Neuronal stem cell (in vitro differentiated cells): ENCODE data around the gene PBX4.

Source experiments
- DNase-seq: peaks from one replicate; pipeline ENCODE4 v3.0.0-alpha.2; 2013; ENCODE audit warnings: low spot score
- H2AFZ ChIP-seq: one replicate; pipeline ENCODE4 v1.6.1; 2013; ENCODE audit warnings: mild to moderate bottlenecking, low read length, inconsistent platforms
- H2AK5ac ChIP-seq: 2 replicates; pipeline ENCODE4 v1.6.1; 2013; ENCODE audit warnings: low read depth, mild to moderate bottlenecking, inconsistent platforms, low read length, moderate library complexity, mixed read lengths
- H2BK120ac ChIP-seq: 2 replicates; pipeline ENCODE4 v1.6.1; 2013; ENCODE audit warnings: low read depth, mild to moderate bottlenecking, inconsistent platforms, low read length, moderate library complexity, mixed read lengths
- H2BK12ac ChIP-seq: one replicate; pipeline ENCODE4 v1.6.1; 2013; ENCODE audit warnings: low read length, inconsistent platforms
- H2BK15ac ChIP-seq: 2 replicates; pipeline ENCODE4 v1.6.1; 2013; ENCODE audit warnings: mild to moderate bottlenecking, low read length, inconsistent platforms, mixed read lengths
- H2BK5ac ChIP-seq: one replicate; pipeline ENCODE4 v1.6.1; 2013; ENCODE audit warnings: inconsistent platforms, mild to moderate bottlenecking, low read length, moderate library complexity
- H3K14ac ChIP-seq: one replicate; pipeline ENCODE4 v1.6.1; 2013; ENCODE audit warnings: low read length, inconsistent platforms
- H3K18ac ChIP-seq: 2 replicates; pipeline ENCODE4 v1.6.1; 2013; ENCODE audit warnings: low read length, inconsistent platforms
- H3K23ac ChIP-seq: 2 replicates; pipeline ENCODE4 v1.6.1; 2013; ENCODE audit warnings: low read depth, mild to moderate bottlenecking, mixed read lengths, low read length, inconsistent platforms; ENCODE audit not compliant: poor library complexity
- H3K27ac ChIP-seq: replicated peaks from 3 replicates; pipeline ENCODE4 v1.5.1; 2013; ENCODE audit warnings: low read length, inconsistent platforms
- H3K27me3 ChIP-seq, 3 experiments: 2 replicates each; pipeline ENCODE4 v1.6.1; 2013; ENCODE audit warnings: low read length in 3 of 3, mild to moderate bottlenecking in 2 of 3, inconsistent platforms in 1 of 3, low read depth in 1 of 3, mixed read lengths in 1 of 3, moderate library complexity in 1 of 3; ENCODE audit not compliant: control insufficient read depth in 3 of 3, insufficient read depth in 3 of 3
- H3K36me3 ChIP-seq, 2 donors: replicated peaks in 1 of 2; 2 replicates each; pipeline ENCODE4 v1.6.1; 2013; ENCODE audit warnings: low read length in 2 of 2; ENCODE audit not compliant: control insufficient read depth in 2 of 2, insufficient read depth in 2 of 2
- H3K4ac ChIP-seq: 2 replicates; pipeline ENCODE4 v1.6.1; 2013; ENCODE audit warnings: inconsistent platforms, mild to moderate bottlenecking, low read length, moderate library complexity
- H3K4me1 ChIP-seq, 2 donors: 1 replicate in 1 of 2; 2 replicates in 1 of 2; pipeline ENCODE4 v1.6.1; 2013; ENCODE audit warnings: low read length in 2 of 2, low read depth in 1 of 2; ENCODE audit not compliant: control insufficient read depth in 2 of 2, insufficient read depth in 1 of 2
- H3K4me2 ChIP-seq: one replicate; pipeline ENCODE4 v1.6.1; 2013; ENCODE audit warnings: mild to moderate bottlenecking, low read length, inconsistent platforms; ENCODE audit not compliant: insufficient read depth, poor library complexity, severe bottlenecking
- H3K4me3 ChIP-seq, 2 donors: 2 replicates each; pipeline ENCODE4 v1.5.1; 2013; ENCODE audit warnings: low read length in 2 of 2, mild to moderate bottlenecking in 2 of 2, inconsistent platforms in 1 of 2, moderate library complexity in 1 of 2
- H3K79me1 ChIP-seq: one replicate; pipeline ENCODE4 v1.6.1; 2013; ENCODE audit warnings: low read depth, mild to moderate bottlenecking, inconsistent platforms, low read length, moderate library complexity
- H3K9ac ChIP-seq: one replicate; pipeline ENCODE4 v1.6.1; 2013; ENCODE audit warnings: mild to moderate bottlenecking, low read depth, low read length, inconsistent platforms; ENCODE audit not compliant: poor library complexity
- H3K9me3 ChIP-seq, 2 donors: replicated peaks in 1 of 2; 2 replicates each; pipeline versions ENCODE3 to v1.6.1; 2013; ENCODE audit warnings: low read length in 2 of 2, mild to moderate bottlenecking in 2 of 2, inconsistent platforms in 1 of 2, low read depth in 1 of 2, mixed read lengths in 1 of 2, moderate library complexity in 1 of 2; ENCODE audit not compliant: control insufficient read depth in 2 of 2, insufficient read depth in 1 of 2
- H4K8ac ChIP-seq: one replicate; pipeline ENCODE4 v1.6.1; 2013; ENCODE audit warnings: low read depth, mild to moderate bottlenecking, inconsistent platforms, low read length, moderate library complexity
- H4K91ac ChIP-seq: one replicate; pipeline ENCODE4 v1.6.1; 2013; ENCODE audit warnings: low read length, low read depth, mild to moderate bottlenecking, inconsistent platforms; ENCODE audit not compliant: poor library complexity
- WGBS, 2 donors: extraction: QIAGEN DNeasy Blood & Tissue Kit; methylation state at CpG; one replicate each; pipeline ENCODE4 v1.1.7; 2013; ENCODE audit warnings: missing lambda C conversion rate in 2 of 2, mixed read lengths in 1 of 2; ENCODE audit not compliant: insufficient read length in 2 of 2, insufficient replicate concordance in 1 of 2; ENCODE audit errors: extremely low coverage in 2 of 2; 5-methylcytosine and 5-hydroxymethylcytosine counted together

PBX4 gene

GRCh38 chr19:19546751-19547162 lies 71.7 kb downstream of the PBX4 start:
- Histone ChIP-seq H3K9ac (peak overlapping the region; percentile 77), H3K14ac (no peak overlapping the region), H3K36me3 (no peaks in the 10 kb centered on the region), H3K9me3 (no peaks in the 10 kb centered on the region), H2AK5ac (peak overlapping the region; percentile 84), H2BK15ac (no peak overlapping the region), H3K4ac (no peak overlapping the region), H3K79me1 (no peaks in the 10 kb centered on the region), H3K4me2 (no peak overlapping the region), H2BK120ac (peak overlapping the region; percentile 31), H4K8ac (no peak overlapping the region), H2BK12ac (no peak overlapping the region), H3K4me1 (peaks cover 0 to 2% of the 10 kb centered on the region in 2 donors), H2AFZ (no peak overlapping the region), H2BK5ac (peak overlapping the region; percentile 53), H3K27me3 (no peaks in the 10 kb centered on the region), H4K91ac (no peak overlapping the region), H3K27ac (no peak overlapping the region), H3K18ac (peak overlapping the region; percentile 80), H3K23ac (peak overlapping the region; percentile 65), H3K4me3 (no peak overlapping the region)
- DNase-seq = no peak
- WGBS, 2 donors = no CpG with 5 or more reads among the region's 19 CpGs

- H3K27ac ChIP-seq = no peak overlapping the region
- no peak for DNase-seq
- H2AK5ac ChIP-seq = no peak overlapping the region
- WGBS, 2 donors = no CpG with 5 or more reads among the region's 23 CpGs
- no peak overlapping the region for H3K18ac ChIP-seq
- H3K9me3 ChIP-seq = no peaks in the 10 kb centered on the region
- H3K23ac ChIP-seq = no peak overlapping the region
- H3K4me1 ChIP-seq = peaks cover 0 to 2% of the 10 kb centered on the region in 2 donors
- H3K14ac ChIP-seq = no peak overlapping the region
- H3K36me3 ChIP-seq = no peaks in the 10 kb centered on the region
- no peak overlapping the region for H4K91ac ChIP-seq
- H2BK15ac ChIP-seq = no peak overlapping the region
- H3K27me3 ChIP-seq = peaks cover 0 to 7% (median 0%) of the 10 kb centered on the region in 3 experiments
- H2AFZ ChIP-seq = no peak overlapping the region
- no peak overlapping the region for H2BK120ac ChIP-seq
- no peaks in the 10 kb centered on the region for H3K79me1 ChIP-seq
- no peak overlapping the region for H2BK12ac ChIP-seq
- H4K8ac ChIP-seq = no peak overlapping the region
- no peak overlapping the region for H3K4me2 ChIP-seq
- no peak overlapping the region for H3K9ac ChIP-seq
- H2BK5ac ChIP-seq = no peak overlapping the region
- no peak overlapping the region for H3K4ac ChIP-seq
- H3K4me3 ChIP-seq = no peak overlapping the region
Measured at GRCh38 chr19:19545707-19546106, 72.8 kb downstream of the PBX4 start.

DNA sequence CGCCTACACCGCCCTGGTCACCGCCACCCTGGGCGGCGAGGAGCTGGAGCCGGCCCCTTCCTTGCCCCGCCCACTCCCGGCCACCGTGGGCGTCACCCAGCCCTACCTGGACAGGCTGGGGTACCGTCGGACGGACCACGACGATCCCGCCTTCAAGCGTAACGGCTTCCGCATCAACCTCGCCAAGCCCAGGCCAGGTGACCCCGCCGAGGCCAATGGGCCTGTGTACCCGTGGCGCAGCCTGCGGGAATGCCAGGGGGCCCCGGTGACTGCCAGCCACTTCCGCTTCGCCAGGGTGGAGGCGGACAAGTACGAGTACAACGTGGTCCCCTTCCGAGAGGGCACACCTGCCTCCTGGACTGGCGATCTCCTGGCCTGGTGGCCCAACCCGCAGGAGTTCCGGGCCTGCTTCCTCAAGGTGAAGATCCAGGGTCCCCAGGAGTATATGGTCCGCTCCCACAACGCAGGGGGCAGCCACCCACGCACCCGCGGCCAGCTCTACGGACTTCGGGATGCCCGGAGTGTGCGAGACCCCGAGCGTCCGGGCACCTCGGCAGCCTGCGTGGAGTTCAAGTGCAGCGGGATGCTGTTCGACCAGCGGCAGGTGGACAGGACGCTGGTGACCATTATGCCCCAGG lies 73.4 kb downstream of the PBX4 start:
- Histone ChIP-seq H2BK120ac (no peak overlapping the region), H3K36me3 (no peaks in the 10 kb centered on the region), H3K14ac (no peak overlapping the region), H3K79me1 (no peaks in the 10 kb centered on the region), H3K23ac (peak overlapping the region; percentile 80), H2AFZ (no peak overlapping the region), H2BK12ac (peak overlapping the region; percentile 58), H4K91ac (no peak overlapping the region), H2BK5ac (peak overlapping the region; percentile 5), H2AK5ac (peak overlapping the region; percentile 74), H3K18ac (no peak overlapping the region), H3K27ac (no peak overlapping the region), H2BK15ac (no peak overlapping the region), H3K4me2 (no peak overlapping the region), H3K4ac (no peak overlapping the region), H3K27me3 (peaks cover 0 to 11% (median 0%) of the 10 kb centered on the region in 3 experiments), H3K9ac (no peak overlapping the region), H3K4me1 (peaks cover 0 to 2% of the 10 kb centered on the region in 2 donors), H4K8ac (no peak overlapping the region), H3K4me3 (no peak overlapping the region), H3K9me3 (no peaks in the 10 kb centered on the region)
- no CpG with 5 or more reads among the region's 53 CpGs for WGBS, 2 donors
- no peak for DNase-seq

GRCh38 chr19:19544257-19544953 lies 74.1 kb downstream of the PBX4 start:
- Histone ChIP-seq H3K36me3 (no peaks in the 10 kb centered on the region), H2BK12ac (no peak overlapping the region), H3K27me3 (peaks cover 0 to 16% (median 0%) of the 10 kb centered on the region in 3 experiments), H3K4me1 (no peaks in the 10 kb centered on the region), H3K14ac (no peak overlapping the region), H3K27ac (no peak overlapping the region), H2BK15ac (peak overlapping the region; percentile 26), H2BK5ac (no peak overlapping the region), H3K9ac (no peak overlapping the region), H2BK120ac (no peak overlapping the region), H3K18ac (no peak overlapping the region), H4K91ac (no peak overlapping the region), H2AFZ (no peak overlapping the region), H3K4me3 (no peak overlapping the region), H3K23ac (peak overlapping the region; percentile 80), H3K79me1 (no peaks in the 10 kb centered on the region), H3K4me2 (no peak overlapping the region), H3K4ac (no peak overlapping the region), H4K8ac (no peak overlapping the region), H2AK5ac (peak overlapping the region; percentile 74), H3K9me3 (peaks cover 0 to 1% of the 10 kb centered on the region in 2 donors)
- DNase-seq = no peak
- no CpG with 5 or more reads among the region's 75 CpGs for WGBS, 2 donors
